Astrocyte (in vitro differentiated cells and primary cell): ENCODE data around the gene NEURL1. TPM values are rescaled to one million over a fixed set of nuclear protein-coding genes. Genes with fewer than 3 reads are reported as not detected.

Experiments
- DNase-seq: peaks from one replicate; pipeline ENCODE4 v3.0.0-alpha.2; 2010; ENCODE audit warnings: low read depth
- FAIRE-seq: peaks from 2 replicates; lab custom pipeline; 2011; peaks lifted over from hg19 to GRCh38; lab: Jason Lieb, UNC
- H2AFZ ChIP-seq: 2 replicates; pipeline ENCODE4 v1.6.0; 2012; ENCODE audit warnings: low read depth, low read length, inconsistent platforms
- H3K27ac ChIP-seq: 2 replicates; pipeline ENCODE4 v1.5.1; 2011; ENCODE audit warnings: low read depth, low read length, inconsistent platforms
- H3K27me3 ChIP-seq: 2 replicates; pipeline ENCODE4 v1.6.0; 2011; ENCODE audit warnings: low read length, inconsistent platforms; ENCODE audit not compliant: insufficient read depth
- H3K36me3 ChIP-seq: 2 replicates; pipeline ENCODE4 v1.5.1; 2011; ENCODE audit warnings: low read length, inconsistent platforms; ENCODE audit not compliant: insufficient read depth
- H3K4me1 ChIP-seq: 2 replicates; pipeline ENCODE4 v1.5.1; 2011; ENCODE audit warnings: low read length, inconsistent platforms; ENCODE audit not compliant: insufficient read depth
- H3K4me2 ChIP-seq: 2 replicates; pipeline ENCODE4 v1.6.0; 2012; ENCODE audit warnings: low read length, inconsistent platforms
- H3K4me3 ChIP-seq: 2 replicates; pipeline ENCODE4 v1.5.1; 2011; ENCODE audit warnings: low read depth, mild to moderate bottlenecking, low read length, inconsistent platforms; ENCODE audit not compliant: insufficient read depth
- H3K79me2 ChIP-seq: 2 replicates; pipeline ENCODE4 v1.6.0; 2012; ENCODE audit warnings: mild to moderate bottlenecking, low read length, inconsistent platforms; ENCODE audit not compliant: insufficient read depth
- H3K9ac ChIP-seq: 2 replicates; pipeline ENCODE4 v1.6.0; 2012; ENCODE audit warnings: mild to moderate bottlenecking, low read length, inconsistent platforms
- H3K9me3 ChIP-seq: 2 replicates; pipeline ENCODE4 v1.5.1; 2012; ENCODE audit warnings: low read depth, mild to moderate bottlenecking, low read length, inconsistent platforms; ENCODE audit not compliant: insufficient read depth
- H4K20me1 ChIP-seq: 2 replicates; pipeline ENCODE4 v1.6.0; 2012; ENCODE audit warnings: low read length, inconsistent platforms; ENCODE audit not compliant: insufficient read depth
- H3K27ac Mint-ChIP-seq: one replicate; pipeline ENCODE4 v1.8.0; 2021; ENCODE audit warnings: mild to moderate bottlenecking, mixed read lengths; ENCODE audit not compliant: unreplicated experiment
- H3K27me3 Mint-ChIP-seq: one replicate; pipeline ENCODE4 v1.8.0; 2021; ENCODE audit warnings: low read depth, mixed read lengths; ENCODE audit not compliant: unreplicated experiment
- H3K36me3 Mint-ChIP-seq: one replicate; pipeline ENCODE4 v1.8.0; 2021; ENCODE audit warnings: low read depth, mixed read lengths; ENCODE audit not compliant: unreplicated experiment
- H3K4me1 Mint-ChIP-seq: one replicate; pipeline ENCODE4 v1.8.0; 2021; ENCODE audit warnings: low read depth, mixed read lengths; ENCODE audit not compliant: unreplicated experiment
- H3K4me3 Mint-ChIP-seq: one replicate; pipeline ENCODE4 v1.8.0; 2021; ENCODE audit warnings: mild to moderate bottlenecking, moderate library complexity, mixed read lengths; ENCODE audit not compliant: unreplicated experiment
- H3K9me3 Mint-ChIP-seq: one replicate; pipeline ENCODE4 v1.8.0; 2021; ENCODE audit warnings: mild to moderate bottlenecking, mixed read lengths; ENCODE audit not compliant: unreplicated experiment
- CTCF ChIP-seq: IDR thresholded peaks from 2 replicates; pipeline ENCODE4 v1.5.1; 2011; ENCODE audit warnings: low read depth, mild to moderate bottlenecking, inconsistent platforms, low read length, moderate library complexity; ENCODE audit not compliant: insufficient read depth
- EZH2 ChIP-seq: IDR thresholded peaks from 2 replicates; pipeline ENCODE4 v1.6.1; 2012; ENCODE audit warnings: mild to moderate bottlenecking, low read length, inconsistent platforms; ENCODE audit not compliant: insufficient read depth
- total RNA-seq: library from RNA; stranded (reverse); gene quantifications from 2 replicates; pipeline ENCODE4 v1.2.1, GENCODE V29; 2021

Gene NEURL1
- total RNA-seq, 1 donor from 2014 or later: 1.5 TPM

GRCh38 chr10:103449208-103450144 lies 44.0 kb upstream of the NEURL1 start:
- Histone ChIP-seq H3K27ac (no peak overlapping the region), H3K4me1 (peaks cover 31% of the 10 kb centered on the region), H3K4me2 (no peak overlapping the region), H3K79me2 (no peaks in the 10 kb centered on the region), H3K27me3 (no peaks in the 10 kb centered on the region), H3K9ac (no peak overlapping the region), H3K4me3 (no peak overlapping the region), H3K36me3 (peaks cover 7% of the 10 kb centered on the region), H4K20me1 (peaks cover 51% of the 10 kb centered on the region), H2AFZ (no peak overlapping the region), H3K9me3 (no peaks in the 10 kb centered on the region)
- peaks cover 36% of the 10 kb centered on the region for H3K36me3 Mint-ChIP-seq
- H3K4me1 Mint-ChIP-seq: peaks cover 16% of the 10 kb centered on the region
- TF ChIP-seq CTCF (no peak), EZH2 (no peak)
- no peak for DNase-seq
- FAIRE-seq: no peak
- peaks cover under 1% of the 10 kb centered on the region for H3K27me3 Mint-ChIP-seq
- H3K9me3 Mint-ChIP-seq: peaks cover under 1% of the 10 kb centered on the region
- H3K27ac Mint-ChIP-seq: peak overlapping the region; percentile 41
- H3K4me3 Mint-ChIP-seq: no peak overlapping the region

GRCh38 chr10:103450201-103450695 lies 43.3 kb upstream of the NEURL1 start:
- peaks cover 44% of the 10 kb centered on the region for H4K20me1 ChIP-seq
- no peak for DNase-seq
- H3K36me3 ChIP-seq: no peaks in the 10 kb centered on the region
- H3K9ac ChIP-seq: no peak overlapping the region
- H3K4me3 ChIP-seq: no peak overlapping the region
- no peak for TF ChIP-seq CTCF
- TF ChIP-seq EZH2: no peak
- Mint-ChIP-seq H3K27ac (peak overlapping the region; percentile 34), H3K4me1 (peaks cover 16% of the 10 kb centered on the region), H3K9me3 (peaks cover 2% of the 10 kb centered on the region), H3K4me3 (no peak overlapping the region), H3K36me3 (peaks cover 31% of the 10 kb centered on the region), H3K27me3 (peaks cover 3% of the 10 kb centered on the region)
- H3K4me1 ChIP-seq: peaks cover 31% of the 10 kb centered on the region
- H2AFZ ChIP-seq: no peak overlapping the region
- no peak for FAIRE-seq
- H3K9me3 ChIP-seq: no peaks in the 10 kb centered on the region
- no peaks in the 10 kb centered on the region for H3K79me2 ChIP-seq
- no peaks in the 10 kb centered on the region for H3K27me3 ChIP-seq
- H3K27ac ChIP-seq: no peak overlapping the region
- H3K4me2 ChIP-seq: no peak overlapping the region
